H9 (cell line): Measurements from ENCODE around the gene PELO. TPM values are rescaled to one million over a fixed set of nuclear protein-coding genes. Genes with fewer than 3 reads are reported as not detected.

ENCODE experiments used
- DNase-seq: peaks from one replicate; pipeline ENCODE4 v3.0.0-alpha.2; 2017
- H2AFZ ChIP-seq: one replicate; pipeline ENCODE4 v1.6.1; 2013; ENCODE audit warnings: mild to moderate bottlenecking, low read length, control low read depth, moderate library complexity
- H2AK5ac ChIP-seq: 2 replicates; pipeline ENCODE4 v1.6.1; 2013; ENCODE audit warnings: low read length, control low read depth, mixed read lengths; ENCODE audit not compliant: insufficient read length
- H2BK120ac ChIP-seq: one replicate; pipeline ENCODE4 v1.6.1; 2013; ENCODE audit warnings: low read depth, mild to moderate bottlenecking, low read length, control low read depth, inconsistent platforms; ENCODE audit not compliant: poor library complexity, severe bottlenecking
- H2BK12ac ChIP-seq: 2 replicates; pipeline ENCODE4 v1.6.1; 2013; ENCODE audit warnings: low read length, control low read depth, mixed read lengths, low read depth; ENCODE audit not compliant: insufficient read length
- H2BK15ac ChIP-seq: 2 replicates; pipeline ENCODE4 v1.6.1; 2013; ENCODE audit warnings: low read depth, low read length, control low read depth
- H2BK20ac ChIP-seq: one replicate; pipeline ENCODE4 v1.6.1; 2013; ENCODE audit warnings: low read depth, mild to moderate bottlenecking, low read length, control low read depth, inconsistent platforms; ENCODE audit not compliant: poor library complexity, severe bottlenecking
- H2BK5ac ChIP-seq: 2 replicates; pipeline ENCODE4 v1.6.1; 2013; ENCODE audit warnings: low read length, control low read depth, mixed read lengths; ENCODE audit not compliant: insufficient read length
- H3K14ac ChIP-seq: 2 replicates; pipeline ENCODE4 v1.6.1; 2013; ENCODE audit warnings: low read length, control low read depth; ENCODE audit not compliant: insufficient read depth
- H3K18ac ChIP-seq: 2 replicates; pipeline ENCODE4 v1.6.1; 2013; ENCODE audit warnings: low read depth, mild to moderate bottlenecking, mixed read lengths, low read length, control low read depth; ENCODE audit not compliant: insufficient read length
- H3K23ac ChIP-seq: 2 replicates; pipeline ENCODE4 v1.6.1; 2013; ENCODE audit warnings: low read length, control low read depth, mixed read lengths, low read depth; ENCODE audit not compliant: insufficient read length
- H3K23me2 ChIP-seq: 2 replicates; pipeline ENCODE4 v1.6.1; 2013; ENCODE audit warnings: low read depth, mild to moderate bottlenecking, mixed read lengths, low read length, control low read depth; ENCODE audit not compliant: insufficient read length, poor library complexity, severe bottlenecking
- H3K27ac ChIP-seq: 2 replicates; pipeline ENCODE4 v1.5.1; 2013; ENCODE audit warnings: low read length, control low read depth, mixed read lengths, low read depth; ENCODE audit not compliant: insufficient read length
- H3K27me3 ChIP-seq: 2 replicates; pipeline ENCODE4 v1.6.1; 2013; ENCODE audit warnings: low read length, control low read depth, inconsistent platforms; ENCODE audit not compliant: insufficient read depth
- H3K4ac ChIP-seq: 2 replicates; pipeline ENCODE4 v1.6.1; 2013; ENCODE audit warnings: low read depth, mild to moderate bottlenecking, control low read depth, inconsistent platforms, low read length, moderate library complexity
- H3K4me1 ChIP-seq: 2 replicates; pipeline ENCODE4 v1.6.1; 2013; ENCODE audit warnings: low read length, control low read depth, inconsistent platforms; ENCODE audit not compliant: insufficient read depth
- H3K4me2 ChIP-seq: 2 replicates; pipeline ENCODE4 v1.6.1; 2013; ENCODE audit warnings: low read length, control low read depth, mixed read lengths; ENCODE audit not compliant: insufficient read length, insufficient read depth
- H3K56ac ChIP-seq: 2 replicates; pipeline ENCODE4 v1.6.1; 2013; ENCODE audit warnings: low read depth, mild to moderate bottlenecking, mixed read lengths, low read length, control low read depth; ENCODE audit not compliant: insufficient read length
- H3K79me1 ChIP-seq: 2 replicates; pipeline ENCODE4 v1.6.1; 2013; ENCODE audit warnings: low read depth, mild to moderate bottlenecking, moderate library complexity, low read length, control low read depth, inconsistent platforms; ENCODE audit not compliant: insufficient read depth, poor library complexity, severe bottlenecking
- H3K79me2 ChIP-seq: 2 replicates; pipeline ENCODE4 v1.6.1; 2013; ENCODE audit warnings: low read length, control low read depth, inconsistent platforms; ENCODE audit not compliant: insufficient read depth
- H3K9ac ChIP-seq: 2 replicates; pipeline ENCODE4 v1.6.1; 2013; ENCODE audit warnings: low read length, control low read depth, mixed read lengths; ENCODE audit not compliant: insufficient read length; ENCODE audit errors: extremely low read depth
- H3K9me3 ChIP-seq: one replicate; pipeline ENCODE4 v1.6.1; 2013; ENCODE audit warnings: low read depth, low read length, inconsistent platforms; ENCODE audit not compliant: control insufficient read depth
- H3T11ph ChIP-seq: one replicate; pipeline ENCODE4 v1.6.1; 2013; ENCODE audit warnings: mild to moderate bottlenecking, low read length, control low read depth, inconsistent platforms
- H4K20me1 ChIP-seq: one replicate; pipeline ENCODE4 v1.6.1; 2013; ENCODE audit not compliant: control insufficient read depth, insufficient read length, insufficient read depth
- H4K5ac ChIP-seq: 2 replicates; pipeline ENCODE4 v1.6.1; 2013; ENCODE audit warnings: low read depth, mild to moderate bottlenecking, mixed read lengths, low read length, control low read depth; ENCODE audit not compliant: insufficient read length
- H4K8ac ChIP-seq: replicated peaks from 2 replicates; pipeline ENCODE4 v1.6.1; 2013; ENCODE audit warnings: low read length, control low read depth, mixed read lengths, low read depth; ENCODE audit not compliant: insufficient read length
- H4K91ac ChIP-seq: 2 replicates; pipeline ENCODE4 v1.6.1; 2013; ENCODE audit warnings: low read depth, mild to moderate bottlenecking, moderate library complexity, mixed read lengths, low read length, control low read depth; ENCODE audit not compliant: insufficient read length
- H3K27ac Mint-ChIP-seq, 3 experiments: 2 replicates in 2 of 3; 3 replicates in 1 of 3; pipeline ENCODE4 v1.8.0; 2020 to 2021; ENCODE audit warnings: mixed read lengths in 3 of 3, mild to moderate bottlenecking in 1 of 3, moderate library complexity in 1 of 3
- H3K27me3 Mint-ChIP-seq: 2 replicates; pipeline ENCODE4 v1.8.0; 2021; ENCODE audit warnings: low read depth, mild to moderate bottlenecking, moderate library complexity, mixed read lengths
- H3K36me3 Mint-ChIP-seq, 3 experiments: 2 replicates in 2 of 3; 3 replicates in 1 of 3; pipeline ENCODE4 v1.8.0; 2020 to 2021; ENCODE audit warnings: low read depth in 3 of 3, mixed read lengths in 3 of 3; ENCODE audit not compliant: insufficient read depth in 1 of 3
- H3K4me1 Mint-ChIP-seq, 2 experiments: 2 replicates each; pipeline ENCODE4 v1.8.0; 2020; ENCODE audit warnings: mixed read lengths in 2 of 2
- H3K4me3 Mint-ChIP-seq, 2 experiments: 2 replicates in 1 of 2; 3 replicates in 1 of 2; pipeline ENCODE4 v1.8.0; 2020 to 2021; ENCODE audit warnings: mild to moderate bottlenecking in 2 of 2, mixed read lengths in 2 of 2, moderate library complexity in 1 of 2
- H3K9me3 Mint-ChIP-seq, 2 experiments: 2 replicates in 1 of 2; 3 replicates in 1 of 2; pipeline ENCODE4 v1.8.0; 2020; ENCODE audit warnings: mild to moderate bottlenecking in 2 of 2, mixed read lengths in 2 of 2, moderate library complexity in 1 of 2
- WGBS: extraction: QIAGEN DNeasy Blood & Tissue Kit; methylation state at CpG from one replicate; pipeline ENCODE4 v1.1.7; 2013; ENCODE audit warnings: missing lambda C conversion rate, low lambda C conversion rate, mixed read lengths; ENCODE audit not compliant: insufficient read length; ENCODE audit errors: extremely low coverage; 5-methylcytosine and 5-hydroxymethylcytosine counted together
- total RNA-seq: library from RNA; stranded (reverse); gene quantifications from 2 replicates; pipeline ENCODE4 v1.2.1, GENCODE V29; 2021
- TF ChIP-seq, protein P1 (sequence below): fragments of 200-600 bp; sonication (generic); conservative IDR thresholded peaks from 3 replicates; pipeline ENCODE4 v1.8.0; 2021; ENCODE audit warnings: antibody characterized with exemption, mild to moderate bottlenecking

PELO gene
- total RNA-seq, 1 experiment from 2014 or later = 20.3 TPM

DNA sequence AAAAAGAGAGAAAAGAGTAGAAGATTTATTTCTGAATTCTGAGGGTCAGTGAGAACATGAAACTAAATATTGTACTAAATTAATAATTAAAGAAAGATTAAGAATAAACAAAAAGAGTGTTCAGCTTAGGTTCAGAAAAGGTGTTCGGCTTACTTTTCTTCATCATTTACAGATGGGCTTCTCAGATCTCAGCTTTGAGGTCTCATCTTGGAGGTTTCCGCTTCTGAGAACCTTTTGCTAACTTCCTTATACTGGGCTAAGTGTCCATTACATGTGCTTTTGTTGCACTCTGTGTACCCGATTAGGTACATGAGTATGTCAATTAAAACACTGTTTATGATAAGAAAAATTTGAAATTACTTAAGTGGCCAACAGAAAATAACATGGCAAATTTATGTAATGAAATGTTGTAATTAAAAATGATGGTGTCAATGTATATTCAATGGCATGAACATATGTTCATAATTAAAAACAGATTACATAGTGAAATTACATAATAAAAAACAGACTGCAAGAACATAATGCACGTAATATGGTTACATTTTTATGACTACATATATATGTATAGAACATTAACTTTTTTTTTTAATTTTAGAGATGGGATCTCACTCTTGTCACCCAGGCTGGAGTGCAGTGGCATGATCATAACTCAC lies 17.3 kb upstream of the PELO start:
- H3K27ac Mint-ChIP-seq = no peak overlapping the region
- H3K79me1 ChIP-seq = no peaks in the 10 kb centered on the region
- no peak overlapping the region for H2BK20ac ChIP-seq
- no peaks in the 10 kb centered on the region for H3K4me1 ChIP-seq
- no peaks in the 10 kb centered on the region for H3K27me3 ChIP-seq
- H3K14ac ChIP-seq = no peak overlapping the region
- no peak overlapping the region for H3K56ac ChIP-seq
- no peak overlapping the region for H2BK5ac ChIP-seq
- H3K4me2 ChIP-seq = no peak overlapping the region
- H4K20me1 ChIP-seq = no peaks in the 10 kb centered on the region
- no peak overlapping the region for H2BK12ac ChIP-seq
- H4K5ac ChIP-seq = no peak overlapping the region
- no peak overlapping the region for H3K18ac ChIP-seq
- no CpG with 5 or more reads among the region's 4 CpGs for WGBS
- H3K27ac ChIP-seq = no peak overlapping the region
- H3K4ac ChIP-seq = no peak overlapping the region
- no peak overlapping the region for H2AK5ac ChIP-seq
- H3K27me3 Mint-ChIP-seq = no peaks in the 10 kb centered on the region
- H4K91ac ChIP-seq = no peak overlapping the region
- no peak overlapping the region for H2AFZ ChIP-seq
- H3K36me3 Mint-ChIP-seq = no peaks in the 10 kb centered on the region
- H3K23me2 ChIP-seq = no peaks in the 10 kb centered on the region
- H3K4me3 Mint-ChIP-seq = no peak overlapping the region
- TF ChIP-seq, protein P1, sequence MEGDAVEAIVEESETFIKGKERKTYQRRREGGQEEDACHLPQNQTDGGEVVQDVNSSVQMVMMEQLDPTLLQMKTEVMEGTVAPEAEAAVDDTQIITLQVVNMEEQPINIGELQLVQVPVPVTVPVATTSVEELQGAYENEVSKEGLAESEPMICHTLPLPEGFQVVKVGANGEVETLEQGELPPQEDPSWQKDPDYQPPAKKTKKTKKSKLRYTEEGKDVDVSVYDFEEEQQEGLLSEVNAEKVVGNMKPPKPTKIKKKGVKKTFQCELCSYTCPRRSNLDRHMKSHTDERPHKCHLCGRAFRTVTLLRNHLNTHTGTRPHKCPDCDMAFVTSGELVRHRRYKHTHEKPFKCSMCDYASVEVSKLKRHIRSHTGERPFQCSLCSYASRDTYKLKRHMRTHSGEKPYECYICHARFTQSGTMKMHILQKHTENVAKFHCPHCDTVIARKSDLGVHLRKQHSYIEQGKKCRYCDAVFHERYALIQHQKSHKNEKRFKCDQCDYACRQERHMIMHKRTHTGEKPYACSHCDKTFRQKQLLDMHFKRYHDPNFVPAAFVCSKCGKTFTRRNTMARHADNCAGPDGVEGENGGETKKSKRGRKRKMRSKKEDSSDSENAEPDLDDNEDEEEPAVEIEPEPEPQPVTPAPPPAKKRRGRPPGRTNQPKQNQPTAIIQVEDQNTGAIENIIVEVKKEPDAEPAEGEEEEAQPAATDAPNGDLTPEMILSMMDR = no peak
- peaks cover 11 to 13% of the 10 kb centered on the region in 2 experiments for H3K4me1 Mint-ChIP-seq
- DNase-seq = no peak
- H3K9ac ChIP-seq = no peak overlapping the region
- no peak overlapping the region for H3T11ph ChIP-seq
- no peak overlapping the region for H2BK15ac ChIP-seq
- no peaks in the 10 kb centered on the region; a peak in 2 of 5 replicates for H3K9me3 Mint-ChIP-seq
- H2BK120ac ChIP-seq = no peak overlapping the region
- no peaks in the 10 kb centered on the region for H3K79me2 ChIP-seq
- H3K9me3 ChIP-seq = no peaks in the 10 kb centered on the region
- no peak overlapping the region for H3K23ac ChIP-seq
- H4K8ac ChIP-seq = no peak overlapping the region
